ENCODE data around the gene SYTL5.

SYTL5 gene

DNA sequence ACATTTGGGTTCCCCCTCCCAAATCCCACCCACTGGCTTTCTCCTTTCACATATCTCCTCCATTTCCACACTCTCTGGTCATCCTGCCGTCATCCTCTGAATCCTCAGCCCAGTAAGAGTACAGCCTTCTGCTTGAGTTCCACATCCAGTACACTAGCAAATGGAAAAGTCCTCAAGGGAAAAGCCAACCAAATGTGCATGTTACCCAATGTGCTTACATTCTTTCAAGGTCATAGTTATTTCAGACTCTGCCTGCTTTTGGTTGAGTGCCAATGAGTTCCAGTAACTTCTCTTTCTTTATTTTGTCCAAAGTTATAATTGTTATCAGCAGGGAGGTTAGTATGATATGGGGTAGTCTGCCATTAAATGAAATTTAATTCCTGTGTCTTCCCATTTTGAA, 136.3 kb downstream of the SYTL5 start:
- DNase-seq (ENCODE audit: low spot score): no peak

DNA sequence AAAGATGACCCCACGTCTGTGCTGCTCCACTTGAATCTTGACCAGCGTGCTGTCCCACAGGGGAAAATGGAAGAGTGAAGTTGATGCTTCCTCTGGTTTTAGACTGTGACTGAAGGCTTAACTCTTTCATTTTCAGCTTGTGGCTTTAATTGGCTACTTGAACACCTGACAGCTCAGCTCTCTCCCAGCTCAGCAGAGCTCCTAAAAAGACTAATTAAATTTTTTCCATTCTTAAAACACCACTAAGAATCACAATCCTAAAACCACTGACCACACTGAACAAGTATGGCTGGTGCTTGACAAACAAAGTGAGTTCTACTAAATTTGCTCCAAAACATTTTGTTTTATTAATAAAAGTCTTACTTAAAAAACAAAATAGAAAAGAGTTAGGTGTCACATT, 142.7 kb downstream of the SYTL5 start:
- DNase-seq (ENCODE audit: low spot score): no peak

DNA sequence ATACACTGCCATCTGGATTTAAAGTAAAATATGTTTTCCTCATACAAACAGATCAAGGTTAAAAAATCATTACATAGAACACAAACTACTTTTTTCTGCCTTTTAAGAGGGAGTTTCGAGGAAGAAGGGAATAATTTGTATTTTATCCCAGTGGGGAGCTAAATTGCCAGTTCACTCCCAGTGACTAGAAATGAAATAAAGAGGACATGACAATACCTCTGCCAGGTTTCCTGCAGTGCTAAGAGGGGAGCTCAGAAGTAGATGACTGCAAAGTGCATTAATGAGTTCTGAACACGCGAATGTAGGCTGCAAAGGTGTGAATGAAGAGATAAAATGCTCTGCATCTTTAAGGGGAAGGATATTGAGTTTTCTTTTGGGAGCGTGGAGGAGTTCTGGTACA, 144.6 kb downstream of the SYTL5 start:
- no peak for DNase-seq (ENCODE audit: low spot score)

DNA sequence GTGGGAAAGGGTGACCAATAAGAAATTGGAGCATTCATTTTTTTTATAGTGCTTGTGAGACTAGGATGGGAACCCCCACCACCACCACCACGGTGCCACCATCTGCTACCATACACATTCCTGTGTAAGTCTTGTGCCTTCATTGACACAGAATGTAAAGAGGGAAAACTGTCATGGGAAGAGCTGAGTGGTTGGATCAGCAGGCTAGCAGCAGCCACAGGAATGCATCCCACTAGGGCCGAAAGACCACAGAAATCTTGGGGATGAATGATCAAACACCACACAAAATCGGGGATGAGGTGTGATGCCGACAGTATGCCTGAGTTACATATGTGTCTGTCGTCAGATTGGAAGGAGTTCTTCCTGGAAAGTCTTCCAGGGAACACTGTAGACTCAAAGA, 145.1 kb downstream of the SYTL5 start:
- DNase-seq (ENCODE audit: low spot score): no peak

DNA sequence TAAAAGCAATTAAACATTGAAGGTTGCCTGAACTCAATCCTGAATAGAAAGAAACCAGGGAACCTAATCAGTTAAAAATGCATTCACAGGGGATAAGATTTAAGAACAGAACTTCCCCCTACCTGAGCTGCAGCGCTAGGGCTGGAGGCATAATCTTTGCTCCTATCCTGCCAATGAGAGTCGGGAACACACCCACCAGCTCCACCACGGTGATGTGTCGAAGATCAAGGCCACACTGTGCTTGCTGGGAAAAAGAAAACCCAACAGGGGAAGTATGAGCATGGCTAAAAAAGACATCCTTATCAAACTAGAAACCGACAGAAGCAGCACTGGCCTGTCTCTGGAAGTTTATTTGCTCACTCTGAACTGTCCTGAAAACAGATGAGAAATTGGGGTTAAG, 148.0 kb downstream of the SYTL5 start:
- no peak for DNase-seq (ENCODE audit: low spot score)

DNA sequence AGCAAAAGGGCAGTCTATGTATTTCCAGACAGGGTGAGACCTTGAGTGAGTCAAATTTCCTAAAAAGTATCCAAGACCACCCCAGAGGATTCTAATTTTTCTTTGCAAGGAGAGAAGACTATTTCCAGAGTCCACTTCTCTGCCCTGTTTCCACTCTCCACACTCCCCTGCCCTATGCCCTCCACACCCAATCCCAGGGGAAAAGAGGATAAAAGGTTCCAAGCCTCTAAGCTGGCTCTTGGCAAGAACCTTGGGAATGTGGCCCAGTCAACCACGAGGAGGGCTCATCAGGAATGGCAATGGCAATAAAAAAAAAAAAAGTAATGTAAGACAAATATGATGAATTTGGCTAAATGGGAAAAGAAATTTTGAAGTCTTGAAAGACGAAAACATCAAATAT, 148.5 kb downstream of the SYTL5 start:
- no peak for DNase-seq (ENCODE audit: low spot score)

DNA sequence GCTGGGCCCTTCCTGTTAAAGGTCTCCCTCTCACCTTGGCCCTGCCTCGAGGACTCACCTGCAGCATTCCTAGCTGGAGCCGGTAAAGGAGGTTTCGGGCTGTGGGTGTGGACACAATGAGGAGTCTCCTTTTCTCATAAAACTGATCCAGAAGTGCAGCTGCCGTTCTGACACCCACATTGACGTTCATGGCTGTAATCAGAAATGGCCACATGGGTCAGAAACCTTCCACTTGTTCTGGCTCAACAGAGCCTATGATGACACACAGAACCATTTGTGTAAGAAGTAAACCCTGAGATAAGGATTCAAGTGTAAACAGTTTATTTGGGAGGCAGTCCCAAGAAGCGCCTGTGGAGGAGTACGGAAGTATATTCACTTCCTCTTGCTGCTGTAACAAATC, 150.5 kb downstream of the SYTL5 start:
- DNase-seq (ENCODE audit: low spot score): no peak

DNA sequence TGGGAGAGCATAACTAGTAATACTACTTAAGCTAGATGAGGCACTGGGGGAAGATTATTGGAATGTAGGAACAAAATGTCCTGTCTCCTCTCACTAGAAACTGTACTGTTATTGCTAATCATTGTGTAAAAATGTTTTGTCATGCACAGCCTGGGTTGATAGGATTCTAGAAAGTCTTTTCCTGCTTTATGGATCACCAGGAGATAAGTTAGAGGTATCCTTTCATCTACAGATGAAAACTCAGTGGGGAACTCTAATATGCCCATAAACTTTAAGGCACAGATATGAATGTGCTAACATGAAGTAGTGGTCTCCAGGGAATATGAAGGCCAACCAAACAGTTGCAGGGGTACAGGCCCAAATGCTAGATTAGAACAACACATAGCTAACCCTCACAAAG, 156.8 kb downstream of the SYTL5 start:
- no peak for DNase-seq (ENCODE audit: low spot score)

DNA sequence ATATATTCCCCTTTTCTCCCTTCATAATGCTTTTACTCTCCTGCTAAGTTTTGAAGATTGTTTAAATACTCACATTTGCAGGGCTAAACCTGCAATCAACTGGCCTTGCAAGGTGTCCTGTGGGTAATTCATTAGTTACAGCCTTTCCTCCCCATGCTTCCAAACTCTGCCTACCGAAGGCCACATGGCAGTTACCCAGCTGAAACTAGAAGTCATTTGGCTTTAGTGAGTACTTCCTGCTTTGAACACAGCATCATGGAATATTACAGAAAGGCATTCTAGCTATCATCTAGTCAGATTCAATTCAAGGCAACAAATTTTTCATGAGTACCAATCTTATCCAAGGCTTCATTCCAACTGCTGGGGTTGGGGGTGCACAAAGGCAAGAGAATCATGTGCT, 158.7 kb downstream of the SYTL5 start:
- DNase-seq (ENCODE audit: low spot score): no peak

DNA sequence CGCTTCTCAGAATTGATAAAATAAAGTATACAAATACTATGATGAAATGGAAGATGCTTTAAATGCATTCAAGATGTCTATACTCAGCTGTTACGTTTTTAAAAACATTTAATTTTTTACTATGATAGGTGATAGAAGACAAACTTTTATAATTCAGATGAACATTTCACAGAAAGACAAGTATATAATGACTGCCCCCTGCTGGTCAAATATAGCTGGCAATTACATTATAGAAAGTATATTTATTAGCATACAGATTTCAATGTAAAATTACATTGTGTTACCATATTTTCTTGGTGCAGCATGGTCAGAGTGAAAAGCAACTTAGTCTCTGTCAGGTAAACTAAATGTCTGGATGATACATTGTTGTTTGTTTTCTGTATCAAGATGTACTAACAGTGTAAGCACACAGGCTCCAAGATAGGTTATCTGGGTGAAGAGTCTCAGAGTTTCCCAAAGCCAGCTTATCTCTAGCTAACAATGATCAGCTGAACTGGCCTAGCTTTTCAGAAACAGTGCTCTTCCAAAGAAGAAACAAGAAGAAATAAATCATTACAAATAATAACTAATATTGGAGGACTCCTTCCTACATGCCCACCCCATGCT, 160.2 kb downstream of the SYTL5 start:
- no peak for DNase-seq (ENCODE audit: low spot score)

DNA sequence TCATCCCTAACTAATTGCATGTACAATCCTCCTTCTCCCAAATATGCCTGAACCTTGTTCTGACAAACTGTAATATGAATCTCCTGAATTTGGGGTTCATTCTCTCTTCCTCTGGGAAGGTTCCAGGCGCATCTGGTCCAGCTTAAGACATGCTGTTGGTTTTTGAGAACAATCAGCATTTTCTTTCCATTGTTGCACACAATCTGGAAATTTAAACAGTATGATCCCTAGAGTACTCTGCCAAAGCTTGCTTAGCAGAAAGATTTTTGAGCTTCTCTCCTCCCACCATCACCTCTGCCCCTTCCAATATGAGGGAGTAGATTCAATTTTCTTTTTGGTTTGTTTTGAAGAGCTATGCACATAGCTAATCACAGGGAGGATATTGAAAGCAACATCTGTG, 164.2 kb downstream of the SYTL5 start:
- no peak for DNase-seq (ENCODE audit: low spot score)

DNA sequence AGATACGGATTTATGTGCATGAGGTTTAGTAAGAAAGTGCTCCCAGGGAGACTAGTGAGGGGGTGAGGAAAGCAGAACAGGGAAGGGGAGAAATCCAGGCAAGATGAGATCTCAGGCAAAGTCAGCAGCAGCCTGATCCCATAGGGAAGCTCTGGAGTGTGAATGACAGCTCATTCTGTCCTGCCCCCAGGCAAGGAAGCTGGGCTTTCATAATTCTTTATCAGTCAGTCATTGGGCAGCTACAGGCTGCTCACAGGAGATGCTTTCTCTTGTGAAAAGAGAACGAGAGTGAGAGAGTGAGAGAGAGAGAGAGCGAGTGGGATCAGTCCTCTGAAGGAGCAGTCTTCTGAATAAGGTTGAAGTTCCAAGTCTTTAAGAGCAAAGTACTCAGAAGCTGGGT, 166.2 kb downstream of the SYTL5 start:
- no peak for DNase-seq (ENCODE audit: low spot score)

DNA sequence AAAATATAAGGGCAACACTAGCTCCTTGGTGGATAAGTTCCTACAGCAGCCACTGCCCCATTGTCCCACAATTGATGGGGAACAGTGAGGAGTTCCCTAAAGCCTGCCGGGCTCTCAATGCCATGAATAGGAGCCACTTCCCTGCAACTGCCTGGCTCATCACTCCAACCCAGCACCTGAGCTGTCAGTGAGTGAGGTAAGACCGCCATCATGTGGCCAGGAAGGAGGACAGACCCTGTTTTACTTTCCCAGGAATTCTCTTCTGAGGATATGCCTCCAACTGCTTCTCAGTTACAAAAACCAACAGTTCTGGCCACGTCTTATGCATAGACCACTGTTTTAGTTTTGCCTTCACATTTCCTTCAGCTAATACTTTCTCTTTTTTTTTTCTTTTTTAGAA, 168.8 kb downstream of the SYTL5 start:
- DNase-seq (ENCODE audit: low spot score): no peak

DNA sequence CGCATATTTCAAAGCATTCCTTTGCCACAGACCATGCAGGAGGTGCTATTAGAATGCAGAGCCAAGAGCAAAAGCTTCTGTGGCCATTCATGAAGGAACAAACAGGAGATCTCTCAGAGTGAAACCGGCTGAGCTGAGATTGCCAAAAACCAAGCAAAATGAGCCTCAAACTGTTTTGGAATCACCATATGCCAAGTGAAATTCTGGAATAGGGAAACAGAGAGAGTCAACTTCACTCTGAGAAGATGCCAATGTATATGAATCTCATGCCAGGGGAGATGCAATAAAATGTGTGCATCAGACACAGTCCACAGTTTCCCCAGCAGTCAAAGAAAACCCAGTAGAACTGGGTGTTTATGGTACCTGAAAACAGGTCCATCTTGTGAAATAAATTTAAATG, 172.0 kb downstream of the SYTL5 start:
- no peak for DNase-seq (ENCODE audit: low spot score)
